GOT3 (cell line): ENCODE data around the gene DNHD1.

ENCODE experiments used
- DNase-seq: peaks from one replicate; lab custom pipeline; 2025; ENCODE audit warnings: mixed read lengths; lab: John Stamatoyannopoulos, UW

Gene DNHD1

GRCh38 chr11:6563121-6563619 lies 66.1 kb downstream of the DNHD1 start:
- DNase-seq: no peak

DNA sequence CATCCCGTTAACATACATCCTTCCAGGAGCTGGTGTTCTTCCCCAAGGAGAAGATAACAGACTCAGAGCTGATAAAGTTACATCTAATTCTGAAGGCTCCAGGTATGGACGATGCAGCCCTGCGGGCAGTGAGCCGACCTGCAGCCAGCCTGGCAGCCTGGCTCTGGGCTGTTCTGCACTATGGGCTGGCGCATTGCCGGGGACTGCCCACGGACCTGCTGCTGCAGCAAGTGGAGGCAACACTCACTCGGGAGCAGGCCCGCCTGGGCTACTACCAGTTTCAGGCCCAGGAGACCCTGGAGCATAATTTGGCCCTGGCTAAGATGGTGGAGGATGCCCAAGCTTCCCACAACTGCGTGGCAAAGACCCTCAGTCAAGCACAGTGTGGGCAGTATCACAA lies 66.6 kb downstream of the DNHD1 start:
- no peak for DNase-seq

DNA sequence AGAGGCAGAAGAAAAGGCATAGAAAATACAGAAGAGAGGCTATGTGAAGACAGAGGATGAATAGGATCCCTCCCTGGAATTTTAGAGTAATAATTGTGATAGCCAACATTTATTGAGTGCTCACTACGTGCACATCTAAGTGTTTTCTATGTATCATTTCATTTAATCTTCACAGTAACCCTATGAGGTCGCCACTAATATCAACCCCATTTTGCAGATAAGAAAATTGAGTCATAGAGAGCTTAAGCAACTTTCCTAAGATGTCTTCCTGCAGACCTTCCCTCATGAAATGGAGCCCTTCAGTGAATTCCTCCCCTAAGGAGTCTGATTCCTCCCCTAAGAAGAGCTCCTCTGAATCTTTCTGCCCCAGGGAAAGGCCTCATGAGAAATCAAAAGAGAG lies 68.2 kb downstream of the DNHD1 start:
- DNase-seq: no peak

- DNase-seq: no peak
These were observed 69.1 kb downstream of the DNHD1 start for GRCh38 chr11:6565988-6566703.

GRCh38 chr11:6566704-6567370 lies 69.8 kb downstream of the DNHD1 start:
- no peak for DNase-seq

DNA sequence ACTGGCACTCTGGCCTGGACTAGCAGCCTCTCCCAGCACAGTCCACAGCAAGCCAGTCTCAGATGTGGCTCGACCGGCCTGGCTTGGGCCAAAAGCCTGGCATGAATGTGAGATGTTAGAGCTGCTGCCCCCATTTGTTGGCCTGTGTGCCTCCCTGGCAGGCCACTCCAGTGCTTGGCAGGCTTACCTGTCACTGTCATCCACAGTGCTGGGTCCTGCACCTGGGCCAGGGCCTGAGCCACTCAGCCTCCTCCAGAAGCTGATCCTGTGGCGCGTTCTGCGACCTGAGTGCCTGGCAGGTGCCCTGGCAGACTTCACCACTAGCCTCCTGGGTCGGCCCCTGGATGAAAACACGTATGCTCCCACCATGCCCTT lies 70.3 kb downstream of the DNHD1 start:
- no peak for DNase-seq

DNA sequence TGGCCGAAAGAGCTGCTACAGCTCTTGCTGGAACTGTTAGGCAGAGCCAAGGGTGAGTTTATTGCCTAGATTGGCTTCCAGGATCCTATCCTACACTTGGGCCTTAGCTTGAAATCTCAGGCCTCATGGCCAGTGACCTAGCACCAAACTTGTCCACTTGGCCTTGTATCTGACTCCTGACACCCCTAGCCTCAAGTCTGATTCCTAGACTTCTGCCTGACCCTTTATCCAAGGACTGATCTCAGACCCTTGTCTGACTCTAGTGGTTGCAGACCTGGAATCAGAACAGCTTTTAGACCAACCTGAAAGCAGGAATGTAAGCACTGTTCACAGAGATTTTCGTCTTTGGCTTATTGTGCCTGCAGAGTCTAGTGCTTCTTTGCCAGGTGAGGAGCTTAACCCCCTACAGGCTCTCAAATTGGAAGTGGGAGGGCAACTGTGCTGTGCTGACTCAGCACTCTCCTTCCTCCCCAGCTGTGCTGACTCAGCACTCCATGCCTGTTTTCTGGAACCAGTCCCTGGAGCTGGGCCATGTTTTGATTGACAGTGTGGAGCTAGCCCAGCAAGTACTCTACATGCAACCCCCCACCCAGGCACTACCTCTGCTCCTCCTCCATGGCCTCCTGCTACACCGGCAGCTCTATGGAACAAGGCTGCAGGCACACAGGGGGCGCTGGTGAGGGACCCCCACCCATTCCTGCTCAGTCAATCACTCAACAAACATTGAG lies 71.3 kb downstream of the DNHD1 start:
- DNase-seq: no peak

DNA sequence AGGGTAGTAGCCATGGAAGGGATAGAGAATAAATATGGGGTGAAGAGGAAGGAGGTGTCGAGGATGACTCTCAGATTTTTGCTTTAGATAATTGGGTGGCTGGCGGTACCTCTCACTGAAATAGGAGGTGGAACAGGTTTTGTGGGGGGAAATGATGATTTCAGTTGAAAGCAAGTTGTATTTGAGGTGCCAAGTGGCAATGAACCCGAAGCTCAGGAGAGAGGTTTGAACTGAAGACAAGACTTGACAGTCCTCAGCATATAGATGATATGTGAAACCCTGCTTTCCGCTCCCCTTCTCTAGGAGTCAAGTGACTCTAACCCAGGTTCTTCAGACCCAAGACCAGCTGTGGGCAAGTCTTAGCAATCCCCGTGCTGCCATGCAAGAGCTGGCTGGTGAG lies 72.6 kb downstream of the DNHD1 start:
- no peak for DNase-seq

DNA sequence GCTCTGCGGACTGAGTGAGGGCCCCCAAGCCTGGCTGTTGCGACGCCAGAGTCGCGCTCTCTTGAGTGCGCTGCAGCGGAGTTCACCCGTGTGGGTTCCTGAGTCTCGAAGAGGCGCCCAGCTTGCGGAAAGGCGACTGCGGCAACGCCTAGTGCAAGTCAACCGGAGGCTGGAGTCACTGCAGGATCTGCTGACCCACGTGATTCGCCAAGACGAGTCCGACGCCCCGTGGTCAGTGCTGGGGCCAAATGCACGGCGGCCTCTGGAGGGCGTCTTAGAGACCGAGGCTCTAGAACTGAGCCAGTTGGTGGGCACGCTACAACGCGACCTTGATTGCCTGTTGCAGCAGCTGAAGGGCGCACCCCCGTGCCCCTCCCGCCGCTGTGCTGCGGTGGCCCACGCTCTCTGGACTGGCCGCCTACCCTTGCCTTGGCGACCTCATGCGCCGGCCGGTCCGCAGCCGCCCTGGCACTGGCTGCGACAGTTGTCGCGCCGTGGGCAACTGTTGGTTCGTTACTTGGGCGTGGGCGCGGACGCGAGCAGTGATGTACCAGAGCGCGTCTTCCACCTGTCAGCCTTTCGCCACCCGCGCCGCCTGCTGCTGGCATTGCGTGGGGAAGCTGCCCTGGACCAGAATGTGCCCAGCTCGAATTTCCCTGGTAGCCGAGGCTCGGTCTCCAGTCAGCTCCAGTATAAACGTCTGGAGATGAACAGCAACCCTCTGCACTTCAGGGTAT lies 73.8 kb downstream of the DNHD1 start:
- no peak for DNase-seq

- no peak for DNase-seq
These were observed 74.4 kb downstream of the DNHD1 start for GRCh38 chr11:6571434-6572008.

GRCh38 chr11:6572215-6572614 lies 75.1 kb downstream of the DNHD1 start:
- DNase-seq: no peak

DNA sequence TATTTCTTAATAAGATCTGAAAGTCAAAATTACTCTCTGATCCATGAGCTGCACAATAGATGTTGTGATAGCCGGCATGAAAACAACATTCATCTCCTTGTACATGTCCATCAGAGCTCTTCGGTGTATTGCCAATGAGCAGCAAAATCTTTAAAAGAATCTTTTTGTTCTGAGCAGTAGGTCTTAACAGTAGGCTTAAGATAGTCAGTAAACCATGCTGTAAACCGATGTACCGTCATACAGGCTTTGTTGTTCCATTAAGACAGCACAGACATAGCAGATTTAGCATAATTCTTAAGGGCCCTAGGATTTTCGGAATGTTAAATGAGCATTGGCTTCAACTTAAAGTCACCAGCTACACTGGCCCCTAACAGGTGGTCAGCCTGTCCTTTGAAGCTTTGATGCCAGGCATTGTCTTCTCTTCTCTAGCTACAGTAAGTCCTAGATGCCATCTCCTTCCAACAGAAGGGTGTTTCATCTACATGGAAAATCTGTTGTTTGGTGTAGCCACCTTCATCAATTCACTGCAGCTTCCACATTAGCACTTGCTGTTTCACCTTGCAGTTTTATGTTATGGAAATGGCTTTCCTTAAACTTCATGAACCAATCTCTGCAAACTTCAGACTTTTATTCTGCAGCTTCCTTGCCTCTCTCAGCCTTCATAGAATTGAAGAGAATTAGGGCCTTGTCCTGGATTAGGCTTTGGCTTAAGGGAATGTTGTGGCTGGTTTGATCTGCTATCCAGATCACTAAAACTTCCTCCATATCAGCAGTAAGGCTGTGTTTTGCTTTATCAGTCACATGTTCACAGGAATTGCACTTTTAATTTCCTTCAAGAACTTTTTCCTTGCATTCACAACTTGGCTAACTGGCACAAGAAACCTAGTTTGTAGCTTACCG lies 78.0 kb downstream of the DNHD1 start:
- no peak for DNase-seq

GRCh38 chr11:6576471-6577373 lies 79.6 kb downstream of the DNHD1 start:
- DNase-seq: no peak

DNA sequence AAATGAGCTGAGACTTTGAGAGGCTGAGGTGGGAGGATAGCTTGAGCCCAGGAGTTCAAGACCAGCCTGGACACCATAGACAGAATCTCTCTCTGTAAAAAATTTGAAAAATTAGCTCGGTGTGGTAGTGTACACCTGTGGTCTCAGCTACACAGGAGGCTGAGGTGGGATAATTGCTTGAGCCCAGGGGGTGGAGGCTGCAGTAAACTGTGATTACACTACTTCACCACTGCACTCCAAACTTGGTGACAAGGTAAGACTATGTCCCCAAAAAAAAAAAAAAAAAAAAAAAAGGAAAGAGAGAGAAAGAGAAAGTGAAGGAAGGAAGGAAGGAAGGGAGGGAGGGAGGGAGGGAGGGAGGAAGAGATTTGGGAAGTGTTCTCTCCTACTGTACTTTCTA lies 81.1 kb downstream of the DNHD1 start:
- DNase-seq: no peak

GRCh38 chr11:6579681-6580080 lies 82.6 kb downstream of the DNHD1 start:
- no peak for DNase-seq

DNA sequence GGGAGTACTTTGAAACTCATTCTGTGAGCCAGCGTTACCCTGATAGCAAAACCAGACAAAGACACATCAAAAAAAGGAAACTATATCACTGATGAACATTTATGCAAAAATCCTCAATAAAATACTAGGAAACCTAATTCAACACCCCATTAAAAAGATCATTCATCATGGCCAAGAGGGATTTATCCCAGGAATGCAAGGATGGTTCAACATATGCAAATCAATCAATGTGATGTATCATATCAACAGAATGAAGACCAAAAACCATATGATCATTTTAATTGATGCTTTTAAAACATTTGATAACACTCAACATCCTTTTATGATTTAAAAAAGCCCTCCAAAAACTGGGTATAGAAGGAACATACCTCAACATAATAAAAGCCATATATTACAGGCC lies 86.5 kb downstream of the DNHD1 start:
- no peak for DNase-seq

DNA sequence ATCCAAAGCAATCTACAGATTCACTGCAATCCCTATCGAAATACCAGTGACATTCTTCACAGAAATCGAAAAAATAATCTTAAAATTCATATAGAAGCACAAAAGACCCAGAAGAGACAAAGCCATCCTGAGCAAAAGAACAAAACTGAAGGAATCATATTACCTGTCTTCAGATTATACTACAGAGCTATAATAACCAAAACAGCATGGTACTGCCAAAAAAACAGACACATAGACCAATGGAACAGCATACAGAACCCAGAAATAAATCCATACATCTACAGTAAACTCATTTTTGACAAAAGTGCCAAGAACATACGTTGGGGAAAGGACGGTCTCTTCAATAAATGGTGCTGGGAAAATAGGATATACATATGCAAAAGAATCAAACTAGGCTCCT lies 87.4 kb downstream of the DNHD1 start:
- DNase-seq: no peak

- DNase-seq: no peak
These were observed 89.6 kb downstream of the DNHD1 start for GRCh38 chr11:6586434-6587359.
